ENCODE measurements around the gene NEU1. TPM values are rescaled to one million over a fixed set of nuclear protein-coding genes. Genes with fewer than 3 reads are reported as not detected.

The NEU1 gene
- total and polyA plus RNA-seq, 2 donors (not counting 1 experiment from before 2014, with no cell fraction given): 25.3 to 35.1 TPM

- DNase-seq (peak; percentile 62), ATAC-seq (ENCODE audit: low read depth) (no peak)
- Mint-ChIP-seq H3K9me3 (ENCODE audit: insufficient read depth) (no peaks in the 10 kb centered on the region), H3K27ac (peak overlapping the region; percentile 32), H3K4me3 (no peak overlapping the region), H3K4me1 (no peaks in the 10 kb centered on the region), H3K27me3 (no peaks in the 10 kb centered on the region)
- Histone ChIP-seq H2AFZ (ENCODE audit: insufficient read depth, low read depth, low read length, poor library complexity, severe bottlenecking) (no peak overlapping the region), H3K4me1 (ENCODE audit: control insufficient read depth in 2 of 2, insufficient read depth in 2 of 2, low read length in 2 of 2) (no peaks in the 10 kb centered on the region), H3K4me3 (ENCODE audit: control extremely low read depth in 1 of 5, extremely low read depth in 1 of 5, insufficient read depth in 1 of 5, low read depth in 2 of 5, low read length in 4 of 5) (no peak overlapping the region), H3K27me3 (replicated peaks in 1 of 4; ENCODE audit: control extremely low read depth in 1 of 4, control insufficient read depth in 3 of 4, insufficient read depth in 4 of 4, low read length in 3 of 4) (no peaks in the 10 kb centered on the region), H3K9me3 (ENCODE audit: control extremely low read depth in 1 of 3, control insufficient read depth in 2 of 3, insufficient read depth in 1 of 3, low read length in 2 of 3) (no peaks in the 10 kb centered on the region), H3K4me2 (replicated peaks; ENCODE audit: low read depth, low read length, poor library complexity, severe bottlenecking) (no peak overlapping the region), H3K36me3 (replicated peaks in 1 of 2; ENCODE audit: control extremely low read depth in 1 of 2, control insufficient read depth in 1 of 2, extremely low read depth in 1 of 2, insufficient read depth in 2 of 2, low read length in 1 of 2) (peaks cover 2 to 70% of the 10 kb centered on the region in 2 experiments), H3K27ac (ENCODE audit: low read length in 2 of 2) (no peak overlapping the region), H3K9ac (ENCODE audit: low read length) (no peak overlapping the region), H4K20me1 (ENCODE audit: control insufficient read depth, insufficient read depth, low read length, poor library complexity, severe bottlenecking) (peaks cover 6% of the 10 kb centered on the region), H3K79me2 (ENCODE audit: control insufficient read depth, insufficient read depth, low read length) (no peaks in the 10 kb centered on the region)
- TF ChIP-seq EZH2 (IDR thresholded peaks at IDR 0.05; ENCODE audit: borderline replicate concordance, insufficient read depth, low read depth, low read length, poor library complexity, severe bottlenecking) (no peak), CTCF (IDR thresholded peaks at IDR 0.05) (peak; percentile 77)
- CTCF ChIA-PET: interaction anchor here (0.9 to 3.4 kb wide), 12 partner anchors 10 to 210 kb away, joined by 3 to 12 read pairs (median 4); partner anchors contain the start of genes MSH5 and NEU1
- intact Hi-C loops (cut with micrococcal nuclease): no loop called here
- POLR2A ChIA-PET: no interaction called here
- WGBS (ENCODE audit: insufficient coverage): 91% methylated on average over 30 of the region's 43 CpGs
Observed at GRCh38 chr6:31888276-31889258, 25.9 kb upstream of the NEU1 start.
